ENCODE measurements around the gene NME4.

DNA sequence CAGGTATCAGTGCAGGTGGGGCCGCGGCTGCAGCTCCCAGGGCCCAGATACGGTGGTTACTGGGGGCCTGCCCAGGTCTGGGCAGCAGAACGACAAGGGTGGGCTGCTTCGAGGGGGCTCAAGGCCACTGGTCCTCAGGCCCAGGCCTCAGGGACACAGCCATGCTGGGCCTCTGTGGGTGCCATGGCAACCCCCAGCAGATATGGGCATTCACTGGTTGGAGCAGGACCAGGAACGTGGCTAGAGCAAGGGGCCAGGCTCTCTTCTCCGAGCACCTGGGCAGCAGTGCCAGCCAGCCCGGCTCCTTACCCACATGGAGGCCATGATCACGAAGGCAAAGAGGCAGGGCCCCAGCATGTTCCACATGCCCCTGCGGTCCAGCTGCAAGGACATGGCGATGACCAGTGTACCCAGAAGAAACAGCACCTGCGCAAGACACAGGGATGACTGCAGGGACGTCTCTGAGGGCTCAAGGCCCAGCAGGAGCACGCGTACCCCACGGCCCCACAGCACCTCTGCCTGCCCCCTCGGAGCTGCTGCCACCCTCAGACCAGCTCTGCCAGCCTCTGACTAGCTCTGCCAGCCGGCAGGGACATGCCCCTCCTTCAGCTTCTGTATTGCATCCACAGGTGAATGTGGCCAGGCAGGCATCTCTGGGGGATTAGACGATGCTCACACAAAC lies 24.6 kb upstream of the NME4 start:
- TF ChIP-seq, protein P1, sequence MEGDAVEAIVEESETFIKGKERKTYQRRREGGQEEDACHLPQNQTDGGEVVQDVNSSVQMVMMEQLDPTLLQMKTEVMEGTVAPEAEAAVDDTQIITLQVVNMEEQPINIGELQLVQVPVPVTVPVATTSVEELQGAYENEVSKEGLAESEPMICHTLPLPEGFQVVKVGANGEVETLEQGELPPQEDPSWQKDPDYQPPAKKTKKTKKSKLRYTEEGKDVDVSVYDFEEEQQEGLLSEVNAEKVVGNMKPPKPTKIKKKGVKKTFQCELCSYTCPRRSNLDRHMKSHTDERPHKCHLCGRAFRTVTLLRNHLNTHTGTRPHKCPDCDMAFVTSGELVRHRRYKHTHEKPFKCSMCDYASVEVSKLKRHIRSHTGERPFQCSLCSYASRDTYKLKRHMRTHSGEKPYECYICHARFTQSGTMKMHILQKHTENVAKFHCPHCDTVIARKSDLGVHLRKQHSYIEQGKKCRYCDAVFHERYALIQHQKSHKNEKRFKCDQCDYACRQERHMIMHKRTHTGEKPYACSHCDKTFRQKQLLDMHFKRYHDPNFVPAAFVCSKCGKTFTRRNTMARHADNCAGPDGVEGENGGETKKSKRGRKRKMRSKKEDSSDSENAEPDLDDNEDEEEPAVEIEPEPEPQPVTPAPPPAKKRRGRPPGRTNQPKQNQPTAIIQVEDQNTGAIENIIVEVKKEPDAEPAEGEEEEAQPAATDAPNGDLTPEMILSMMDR (IDR thresholded peaks at IDR 0.05), result no peak
- no peak for TF ChIP-seq POLR2A (IDR thresholded peaks at IDR 0.05)

Measured in esophagus squamous epithelium (tissue), 4 donors.